ENCODE measurements around the gene KIAA1210.
A peak's percentile ranks its signal among the peaks of the same experiment; 100 is the strongest.

KIAA1210 gene

GRCh38 chrX:119127650-119128049 is at the start of gene KIAA1210:
Gene KIAA1210, minus strand, starts transcription at chrX:119127812. Its CDS starts 4,170 bp downstream, at chrX:119123642.
- no peak for DNase-seq

- no peak for DNase-seq
These were observed 49.7 kb upstream of the KIAA1210 start for GRCh38 chrX:119177278-119177677.

GRCh38 chrX:119174900-119175299 is 47.3 kb upstream of the KIAA1210 start:
- DNase-seq, result no peak

- no peak for DNase-seq
These were observed 40.5 kb upstream of the KIAA1210 start for GRCh38 chrX:119168104-119168503.

GRCh38 chrX:119158226-119158625 is 30.6 kb upstream of the KIAA1210 start:
- no peak for DNase-seq

- no peak for DNase-seq
These were observed 28.6 kb upstream of the KIAA1210 start for GRCh38 chrX:119156241-119156640.

- no peak for DNase-seq
These were observed 27.9 kb upstream of the KIAA1210 start for GRCh38 chrX:119155416-119156035.

- DNase-seq, result no peak
These were observed 23.4 kb upstream of the KIAA1210 start for GRCh38 chrX:119151051-119151380.

- no peak for DNase-seq
These were observed 22.8 kb upstream of the KIAA1210 start for GRCh38 chrX:119150163-119151050.

- no peak for DNase-seq
These were observed 19.9 kb upstream of the KIAA1210 start for GRCh38 chrX:119147486-119147885.

GRCh38 chrX:119145241-119145653 is 17.6 kb upstream of the KIAA1210 start:
- DNase-seq, result no peak

GRCh38 chrX:119134466-119134865 is 6.9 kb upstream of the KIAA1210 start:
- no peak for DNase-seq

- DNase-seq, result no peak
These were observed 5.3 kb upstream of the KIAA1210 start for GRCh38 chrX:119132961-119133360.

- no peak for DNase-seq
These were observed 4.7 kb upstream of the KIAA1210 start for GRCh38 chrX:119132316-119132715.

- DNase-seq, result no peak
These were observed 3.3 kb upstream of the KIAA1210 start for GRCh38 chrX:119130911-119131310.

GRCh38 chrX:119121341-119121740 is 6.3 kb downstream of the KIAA1210 start:
- DNase-seq, result no peak

GRCh38 chrX:119118780-119119395 is 8.7 kb downstream of the KIAA1210 start:
- DNase-seq, result peak; percentile 8 to 47

- DNase-seq, result no peak
These were observed 20.4 kb downstream of the KIAA1210 start for GRCh38 chrX:119107206-119107605.

GRCh38 chrX:119105826-119106225 is 21.8 kb downstream of the KIAA1210 start:
- DNase-seq, result no peak

GRCh38 chrX:119101168-119101567 is 26.4 kb downstream of the KIAA1210 start:
- DNase-seq, result no peak

- no peak for DNase-seq
These were observed 31.7 kb downstream of the KIAA1210 start for GRCh38 chrX:119095936-119096335.

GRCh38 chrX:119094819-119095218 is 32.8 kb downstream of the KIAA1210 start:
- DNase-seq, result no peak

- no peak for DNase-seq
These were observed 33.4 kb downstream of the KIAA1210 start for GRCh38 chrX:119093991-119094735.
